ENCODE data around the gene HTR1B.

- TF ChIP-seq CTCF (IDR thresholded peaks at IDR 0.05; ENCODE audit: low read depth, low read length): no peak
- TF ChIP-seq EZH2phosphoT487 (IDR thresholded peaks at IDR 0.05; ENCODE audit: low read depth): no peak
These were observed at the start of gene HTR1B for GRCh38 chr6:77463308-77463860.
